GM19467 (cell line): ENCODE results near the gene LGALS3BP.
"Not testable (repeated sequence)": the region's sequence is repeated elsewhere in the genome, so short reads cannot be mapped to it uniquely, and the experiment has no call there.

ENCODE experiments used
- ATAC-seq: cut with Tn5 transposase; IDR thresholded peaks from one replicate; pipeline ENCODE4 v1.9.1; 2021; ENCODE audit warnings: mild to moderate bottlenecking, moderate library complexity; ENCODE audit not compliant: unreplicated experiment

Gene LGALS3BP, protein sequence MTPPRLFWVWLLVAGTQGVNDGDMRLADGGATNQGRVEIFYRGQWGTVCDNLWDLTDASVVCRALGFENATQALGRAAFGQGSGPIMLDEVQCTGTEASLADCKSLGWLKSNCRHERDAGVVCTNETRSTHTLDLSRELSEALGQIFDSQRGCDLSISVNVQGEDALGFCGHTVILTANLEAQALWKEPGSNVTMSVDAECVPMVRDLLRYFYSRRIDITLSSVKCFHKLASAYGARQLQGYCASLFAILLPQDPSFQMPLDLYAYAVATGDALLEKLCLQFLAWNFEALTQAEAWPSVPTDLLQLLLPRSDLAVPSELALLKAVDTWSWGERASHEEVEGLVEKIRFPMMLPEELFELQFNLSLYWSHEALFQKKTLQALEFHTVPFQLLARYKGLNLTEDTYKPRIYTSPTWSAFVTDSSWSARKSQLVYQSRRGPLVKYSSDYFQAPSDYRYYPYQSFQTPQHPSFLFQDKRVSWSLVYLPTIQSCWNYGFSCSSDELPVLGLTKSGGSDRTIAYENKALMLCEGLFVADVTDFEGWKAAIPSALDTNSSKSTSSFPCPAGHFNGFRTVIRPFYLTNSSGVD

DNA sequence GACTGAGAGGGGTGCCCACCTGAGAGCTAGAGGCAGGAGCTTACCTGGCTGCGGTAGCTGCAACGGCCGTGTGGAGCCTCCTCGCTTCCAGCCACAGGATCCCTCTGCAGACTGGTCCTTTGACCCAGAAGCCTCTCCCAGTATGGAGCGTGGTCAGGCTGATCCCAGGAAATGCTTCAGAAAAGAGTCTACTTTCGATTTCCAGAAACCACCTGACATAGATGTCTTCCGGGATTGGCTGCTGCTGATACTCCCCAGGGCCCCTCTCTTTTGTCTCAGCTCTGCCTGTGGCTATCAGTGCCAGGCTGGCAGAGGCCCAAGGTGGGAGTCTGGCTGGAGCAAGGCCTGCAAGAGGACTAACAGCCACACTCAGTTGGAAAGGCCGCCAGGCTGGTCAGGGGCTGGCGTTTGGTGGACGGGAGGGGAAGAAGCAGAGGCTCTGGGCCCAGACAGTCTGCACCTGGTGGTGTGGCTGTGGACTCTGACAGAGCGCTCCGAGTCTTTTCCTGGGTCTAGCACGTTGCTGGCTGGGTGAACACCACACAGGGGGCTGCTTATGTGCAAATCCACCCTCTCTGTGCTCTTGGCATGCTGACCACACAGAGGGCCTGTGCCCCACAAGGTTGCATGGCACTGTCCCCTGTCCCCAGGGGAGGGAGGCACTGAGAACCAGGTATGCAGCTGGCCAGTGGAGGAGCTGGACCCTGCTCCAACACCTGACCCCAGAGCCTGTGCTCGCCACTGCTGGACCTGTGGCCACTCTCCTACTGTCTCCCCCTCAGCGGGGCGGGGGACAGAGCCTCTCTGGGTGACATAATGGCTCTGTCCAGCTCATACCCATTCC is at the start of gene LGALS3BP:
Gene LGALS3BP (minus strand): TSS at position 144 of the 844 bp plus-strand sequence. CDS start 2,732 bp downstream, outside the sequence.
- ATAC-seq = no peak

DNA sequence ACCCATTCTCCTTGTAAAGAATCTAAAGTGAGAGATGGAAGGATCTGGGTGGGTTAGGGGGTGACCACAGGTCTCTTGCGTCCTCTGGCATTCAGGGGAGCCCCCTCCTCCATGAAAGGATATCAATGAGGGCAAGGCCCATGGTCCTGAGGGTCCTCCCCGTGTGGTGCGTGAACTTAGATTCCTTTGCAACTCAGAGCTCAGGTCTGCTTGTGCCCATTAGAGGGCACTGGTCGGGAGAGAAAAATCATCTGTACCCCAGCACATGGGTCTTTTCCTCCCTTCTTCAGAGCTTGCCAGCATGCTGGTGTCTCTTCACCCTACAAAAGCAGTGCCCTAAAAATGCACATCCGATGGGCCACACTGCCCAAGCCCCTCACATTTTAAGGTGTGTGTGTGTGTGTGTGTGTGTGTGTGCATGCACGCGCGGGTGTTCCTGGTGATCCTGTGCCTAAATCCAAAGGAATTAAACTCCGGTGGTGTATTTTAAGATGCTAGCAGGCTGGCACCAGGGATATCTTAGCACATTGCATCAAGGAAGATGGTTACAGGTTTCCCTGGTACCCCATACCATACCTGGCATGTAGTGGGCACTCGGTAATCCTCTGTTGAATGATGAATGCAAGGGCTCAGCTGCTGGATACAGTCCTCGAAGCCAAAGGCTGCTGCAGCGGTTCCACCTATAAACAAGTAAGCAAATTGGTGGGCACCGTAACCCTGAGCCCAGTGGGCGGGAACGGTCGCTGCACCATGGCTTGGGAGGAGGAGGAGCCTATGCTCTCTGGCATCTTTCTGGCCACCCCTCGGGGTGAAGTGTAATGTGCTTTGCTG is 49.0 kb upstream of the LGALS3BP start:
- no peak for ATAC-seq

DNA sequence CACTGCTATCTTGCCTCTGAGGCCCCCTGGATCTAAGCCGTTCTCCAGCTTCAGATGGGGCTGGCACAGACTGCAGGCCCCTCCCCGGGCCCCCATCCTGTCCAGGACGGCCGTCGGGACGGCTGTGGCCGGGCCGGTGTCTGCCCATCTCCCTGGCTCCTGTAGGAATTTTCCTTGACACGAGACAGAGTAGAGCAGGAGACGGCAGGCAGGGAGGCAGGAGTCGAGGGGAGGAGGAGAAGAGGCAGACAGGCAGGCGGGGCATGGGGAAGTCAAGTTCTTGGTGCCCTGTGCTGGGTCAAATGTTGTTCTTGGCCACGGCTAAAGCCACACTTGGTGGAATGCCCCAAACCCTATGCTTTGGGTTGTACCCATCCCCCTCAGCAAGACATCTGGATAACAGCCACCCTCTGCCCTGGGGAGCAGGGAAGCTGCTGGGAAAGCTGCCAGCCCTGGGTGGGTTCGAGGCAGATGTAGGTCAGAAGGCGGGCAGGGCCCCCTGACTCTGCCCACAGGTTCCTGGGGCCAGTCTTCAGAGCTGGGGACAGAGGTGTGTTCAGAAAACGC is 48.3 kb upstream of the LGALS3BP start:
- no peak for ATAC-seq

DNA sequence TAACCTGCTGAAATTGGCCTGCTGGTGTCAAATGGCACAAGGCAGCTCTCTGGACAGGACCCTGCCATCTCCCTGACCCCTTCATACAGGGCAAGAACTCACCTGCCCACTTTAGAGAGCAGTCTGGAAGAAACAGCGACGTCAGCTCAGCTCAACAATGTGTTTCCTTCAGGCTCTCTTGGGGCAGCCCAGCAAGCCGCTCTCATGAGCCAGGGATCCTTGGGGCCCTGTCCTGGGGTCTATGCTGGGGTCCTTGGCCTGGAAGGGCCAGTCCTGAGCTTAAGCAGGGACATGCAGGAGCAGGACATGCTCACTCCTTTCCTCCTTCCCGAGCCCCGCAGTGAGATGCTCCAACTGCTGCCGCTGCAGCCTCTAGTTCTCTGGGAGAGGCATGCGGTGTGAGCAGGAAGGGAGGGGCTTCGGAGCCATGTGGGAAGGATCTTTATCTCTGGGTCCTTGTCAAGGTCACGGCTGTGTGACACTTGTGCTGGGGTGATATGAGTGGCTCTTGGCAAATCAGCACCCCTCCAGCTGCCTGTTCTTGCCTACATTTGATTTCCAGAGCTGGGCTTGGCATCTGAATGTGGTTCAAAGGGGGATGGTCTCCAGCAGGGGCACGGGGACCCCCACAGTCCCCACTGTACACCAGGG is 47.7 kb upstream of the LGALS3BP start:
- ATAC-seq = no peak

DNA sequence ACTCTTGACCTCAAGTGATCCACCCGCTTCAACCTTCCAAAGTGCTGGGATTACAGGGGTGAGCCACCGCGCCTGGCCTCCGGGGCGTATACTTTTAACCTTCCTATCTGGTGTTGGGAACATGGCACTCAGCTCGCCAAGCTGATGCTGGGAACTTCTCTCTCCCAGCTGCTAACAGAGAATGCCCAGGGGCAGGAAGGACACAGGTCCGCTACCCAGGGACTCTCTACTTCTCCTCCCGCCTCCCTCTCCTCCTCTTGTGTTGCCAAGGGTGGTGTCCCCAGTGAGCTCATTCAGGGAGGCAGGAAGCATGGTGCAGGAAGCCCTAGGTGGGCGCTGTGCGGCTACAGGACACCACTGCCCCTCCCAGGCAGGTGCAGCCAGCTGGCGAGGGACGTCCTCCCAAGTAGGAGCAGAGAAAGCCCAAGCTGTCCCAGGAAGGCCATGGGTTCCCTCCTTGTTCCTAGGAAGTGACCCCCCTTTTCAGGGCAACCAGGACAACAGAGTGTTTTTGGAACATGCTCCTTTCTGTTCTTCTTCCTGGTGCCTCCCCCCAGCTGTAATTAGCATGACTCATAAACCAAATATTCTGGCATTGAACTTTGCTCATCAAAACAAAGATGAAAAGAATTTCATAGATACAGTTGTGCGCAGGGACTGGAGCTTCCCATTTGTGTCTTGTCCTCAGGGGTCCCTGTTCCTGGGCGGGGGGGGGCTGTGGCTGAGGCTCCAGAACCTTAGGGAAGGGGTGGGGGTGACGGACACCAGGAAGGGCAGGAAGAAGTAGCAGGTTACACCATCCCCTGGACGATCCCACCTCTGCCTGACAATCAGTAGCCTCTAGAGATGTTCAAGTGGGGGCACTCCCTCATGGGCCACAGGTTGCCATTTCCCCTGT is 46.9 kb upstream of the LGALS3BP start:
- no peak for ATAC-seq

DNA sequence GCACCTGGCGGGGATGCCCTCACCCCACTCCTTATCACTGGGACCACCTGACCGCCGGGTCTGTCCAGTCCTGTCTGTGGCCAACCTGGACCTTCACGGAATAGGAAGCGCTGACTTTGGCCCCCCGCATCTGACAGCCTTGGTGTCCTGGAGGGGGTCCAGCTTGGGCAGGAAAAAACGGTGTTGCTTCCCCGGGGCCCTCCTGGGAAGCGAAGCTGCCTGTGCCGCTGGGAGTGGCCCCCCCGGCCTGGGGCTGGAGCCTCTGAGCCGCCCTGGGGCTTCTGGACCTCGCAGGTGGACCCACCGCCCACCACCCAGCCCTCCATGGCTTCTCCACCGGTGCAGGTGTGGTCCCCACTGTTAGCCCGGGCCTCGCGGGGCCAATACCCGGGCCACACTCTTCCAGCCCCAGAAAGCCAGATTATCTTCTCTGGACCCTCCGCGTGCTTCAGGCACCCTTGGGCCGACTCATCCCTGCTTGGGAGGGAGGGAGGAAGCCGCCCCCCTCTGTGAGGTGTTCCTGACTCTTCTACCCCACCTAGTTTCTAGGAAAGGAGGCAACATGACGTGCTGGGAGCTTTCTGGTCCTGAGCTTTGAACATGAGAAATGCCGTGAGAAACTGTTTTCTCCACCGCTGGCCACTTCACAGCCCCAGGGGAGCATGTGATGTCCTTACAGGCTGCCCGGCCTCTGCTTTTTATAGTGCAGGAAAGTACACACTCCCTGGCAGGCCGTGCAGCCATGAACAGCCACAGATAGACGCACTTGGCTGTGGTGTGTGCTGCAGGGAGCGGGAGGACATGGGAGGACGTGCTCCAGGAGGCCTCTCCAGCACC is 45.4 kb upstream of the LGALS3BP start:
- no peak for ATAC-seq

DNA sequence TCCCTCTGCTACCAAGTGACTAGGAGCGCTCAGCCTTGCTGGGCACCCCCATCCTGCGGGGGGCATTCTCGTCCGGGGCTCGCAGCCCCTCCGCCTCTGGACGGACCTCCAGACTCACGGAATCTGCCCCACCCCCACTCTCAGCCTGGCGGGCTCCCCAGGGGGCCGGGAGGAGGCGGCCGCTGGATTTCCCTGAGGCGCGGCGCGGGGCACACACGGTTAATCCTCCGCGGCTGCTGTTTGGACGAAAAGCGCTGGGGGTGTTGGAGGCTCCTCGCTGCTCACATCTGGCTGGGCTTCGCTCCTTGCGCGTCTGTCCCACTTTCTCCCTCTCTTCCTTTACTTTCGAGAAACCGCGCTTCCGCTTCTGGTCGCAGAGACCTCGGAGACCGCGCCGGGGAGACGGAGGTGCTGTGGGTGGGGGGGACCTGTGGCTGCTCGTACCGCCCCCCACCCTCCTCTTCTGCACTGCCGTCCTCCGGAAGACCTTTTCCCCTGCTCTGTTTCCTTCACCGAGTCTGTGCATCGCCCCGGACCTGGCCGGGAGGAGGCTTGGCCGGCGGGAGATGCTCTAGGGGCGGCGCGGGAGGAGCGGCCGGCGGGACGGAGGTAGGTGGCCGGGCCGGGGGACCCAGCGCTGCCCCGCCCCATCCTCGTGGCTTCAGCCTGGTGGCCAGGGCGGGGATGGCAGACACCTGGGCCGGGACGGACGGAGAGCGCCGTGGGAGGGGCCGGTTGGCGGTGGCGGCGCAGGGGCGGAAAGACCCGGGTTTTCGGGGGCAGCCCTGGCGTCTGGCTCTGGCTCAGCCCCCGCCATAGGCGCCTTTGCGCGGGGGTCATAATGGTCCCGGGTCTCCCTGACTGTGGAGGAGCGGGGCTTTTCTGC is 44.4 kb upstream of the LGALS3BP start, which contains the start of gene C1QTNF1:
Gene C1QTNF1 (plus strand): TSS at position 284 of the 886 bp plus-strand sequence. CDS start 19,800 bp downstream, outside the sequence.
- ATAC-seq = no peak

DNA sequence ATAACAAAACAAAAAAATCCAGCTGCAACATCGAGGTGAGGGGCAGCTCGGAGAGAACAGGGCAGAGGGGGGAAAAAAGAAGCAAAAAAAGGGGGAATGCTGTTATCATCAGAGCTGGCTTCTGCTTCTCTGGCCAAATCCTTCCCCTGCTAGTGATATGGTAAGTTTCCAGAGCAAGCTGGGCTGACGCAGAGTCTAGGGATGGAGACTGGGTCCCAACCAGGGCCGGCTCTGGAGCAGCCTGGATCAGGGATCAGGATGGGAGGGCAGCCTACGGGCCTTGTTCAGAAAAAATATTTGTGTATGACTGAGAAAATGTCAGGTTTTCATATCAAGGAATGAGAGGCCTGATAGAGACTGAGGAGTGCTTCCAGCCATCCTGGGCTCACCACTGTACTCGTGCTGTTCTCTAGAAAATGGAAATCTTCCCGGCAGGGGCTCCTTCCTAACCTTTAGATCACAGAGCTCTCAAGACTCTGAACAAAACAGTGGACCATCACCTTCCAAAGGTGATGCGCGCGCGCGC is 43.5 kb upstream of the LGALS3BP start:
- no peak for ATAC-seq

DNA sequence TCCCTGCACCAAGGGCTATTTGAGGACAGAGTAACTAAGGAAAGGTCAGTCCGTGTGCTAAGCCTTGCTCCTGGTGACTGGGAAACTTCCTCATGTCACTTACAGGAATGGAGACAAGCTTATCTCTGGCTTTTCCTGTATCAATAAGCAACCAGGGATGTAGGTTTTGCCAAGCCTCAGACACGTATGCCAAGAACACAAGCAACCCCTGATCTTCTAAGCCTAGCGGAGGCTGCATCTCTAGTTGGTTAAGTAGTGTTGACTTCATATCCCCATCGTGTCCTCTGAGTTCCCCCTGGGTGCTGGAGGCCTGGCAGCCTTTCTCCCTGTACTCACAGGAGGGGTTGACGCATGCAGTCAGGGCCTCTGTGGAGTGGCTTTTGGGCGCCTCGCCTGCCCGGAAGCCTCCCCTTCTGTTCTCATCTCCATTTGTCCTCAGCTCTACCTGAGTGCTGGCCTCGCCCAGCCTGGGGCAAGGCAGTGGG is 42.8 kb upstream of the LGALS3BP start:
- no peak for ATAC-seq

DNA sequence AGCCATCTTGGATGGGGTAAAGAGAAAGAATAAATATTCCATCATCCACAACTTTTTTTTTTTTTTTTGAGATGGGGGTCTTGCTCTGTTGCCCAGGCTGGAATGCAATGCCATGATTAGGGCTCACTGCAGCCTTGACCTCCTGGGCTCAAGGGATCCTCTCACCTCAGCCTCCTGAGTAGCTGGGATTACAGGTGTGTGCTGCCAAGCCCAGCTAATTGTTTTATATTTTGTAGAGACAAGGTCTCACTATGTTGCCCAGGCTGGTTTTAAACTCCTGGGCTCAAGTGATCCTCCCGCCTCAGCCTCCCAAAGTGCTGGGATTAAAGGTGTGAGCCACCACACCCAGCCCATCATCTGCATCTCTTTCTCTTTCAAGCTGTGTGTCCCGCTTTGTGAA is 42.2 kb upstream of the LGALS3BP start:
- not testable (repeated sequence) for ATAC-seq

DNA sequence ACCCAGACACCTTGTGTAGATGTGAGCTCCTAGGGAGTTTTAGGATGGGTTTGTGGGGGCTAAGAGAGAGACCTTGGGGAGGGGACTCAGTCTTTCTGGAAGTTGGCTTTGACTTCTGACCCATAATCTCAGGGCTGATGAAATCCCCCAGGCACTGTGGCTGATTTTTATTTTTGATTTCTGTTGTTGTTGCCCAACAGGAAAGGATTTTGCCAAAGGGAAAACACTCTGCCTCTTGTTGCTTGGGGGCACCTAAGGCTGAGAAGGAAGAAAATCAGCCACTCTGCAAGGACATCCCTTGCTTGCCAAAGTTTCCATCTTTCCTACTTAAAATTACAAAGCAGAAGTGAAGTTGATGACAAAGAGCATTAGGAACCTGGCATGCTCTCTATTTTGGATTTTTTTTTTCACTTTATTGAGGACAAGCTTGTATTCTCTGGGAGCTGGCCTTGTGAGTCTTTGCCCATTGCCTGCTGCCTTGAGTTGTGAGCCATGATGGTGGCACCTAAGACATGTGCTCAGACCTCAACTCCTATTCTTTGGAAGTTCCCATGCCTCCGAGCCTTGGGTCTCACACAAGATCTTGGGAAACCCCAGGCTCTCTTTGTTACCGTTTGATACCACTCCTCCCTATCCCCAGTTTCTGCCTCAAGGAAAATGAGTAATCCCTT is 41.0 kb upstream of the LGALS3BP start:
- ATAC-seq = no peak

DNA sequence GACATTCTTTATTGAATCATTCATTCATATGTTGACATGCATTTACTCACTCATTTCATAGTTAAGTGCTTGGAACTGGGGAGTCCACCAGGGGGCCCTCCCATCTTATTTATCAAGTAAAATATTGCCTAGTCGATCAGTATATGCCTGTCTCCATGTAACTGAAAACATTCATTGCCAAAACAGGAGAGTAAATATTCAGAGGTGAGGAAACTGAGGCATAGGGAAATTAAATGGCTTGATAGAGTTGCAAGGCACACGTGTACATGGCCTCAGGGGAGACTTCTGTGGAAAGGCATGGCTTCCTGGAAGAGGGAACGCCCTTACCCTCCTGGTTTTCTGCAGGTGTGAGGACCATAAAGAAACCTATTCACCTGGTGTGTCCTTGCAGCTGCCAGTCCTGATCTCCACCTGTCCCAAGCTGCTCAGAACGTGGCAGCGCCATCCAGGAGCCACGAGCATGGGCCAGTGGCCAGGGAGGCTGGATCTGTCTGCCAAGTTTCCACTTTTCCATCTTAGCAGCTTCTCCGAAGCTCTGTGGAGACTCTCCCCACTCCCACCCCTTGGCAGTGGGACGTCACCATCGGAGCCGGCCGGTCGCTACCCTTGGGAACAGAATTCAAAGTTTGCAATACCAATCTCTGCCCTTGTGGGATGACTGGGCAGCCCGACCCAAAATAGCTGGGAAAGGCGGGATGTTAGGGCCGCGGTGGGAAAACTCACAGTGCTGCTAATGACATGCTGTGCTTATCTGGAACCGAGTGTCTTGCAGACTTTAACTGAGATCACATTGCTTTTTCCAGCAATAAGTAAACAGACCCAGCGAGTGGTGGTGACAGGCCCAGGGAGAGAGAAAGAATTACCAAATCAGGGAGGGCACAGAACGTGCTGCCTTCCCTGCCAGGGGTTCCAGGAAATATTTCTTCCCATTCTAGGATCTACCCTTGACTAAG is 40.2 kb upstream of the LGALS3BP start:
- ATAC-seq = no peak

DNA sequence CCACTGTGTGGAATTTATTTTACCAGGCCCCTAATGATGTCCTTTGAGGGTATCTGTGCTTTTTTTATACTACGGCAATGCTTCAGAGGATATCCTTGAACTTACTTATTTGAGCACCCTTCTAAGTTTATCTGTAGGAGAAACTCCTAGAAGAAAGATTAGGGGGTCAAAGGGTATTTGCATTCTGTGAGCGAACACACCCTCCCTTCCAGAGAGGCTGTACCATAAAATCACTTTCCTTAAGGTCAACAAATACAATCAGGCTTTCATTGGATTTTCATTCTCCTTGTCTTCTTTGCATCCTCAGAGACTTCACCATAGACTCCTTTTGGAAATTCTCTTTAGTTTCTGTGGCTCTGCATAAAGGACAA is 39.5 kb upstream of the LGALS3BP start:
- ATAC-seq = no peak

DNA sequence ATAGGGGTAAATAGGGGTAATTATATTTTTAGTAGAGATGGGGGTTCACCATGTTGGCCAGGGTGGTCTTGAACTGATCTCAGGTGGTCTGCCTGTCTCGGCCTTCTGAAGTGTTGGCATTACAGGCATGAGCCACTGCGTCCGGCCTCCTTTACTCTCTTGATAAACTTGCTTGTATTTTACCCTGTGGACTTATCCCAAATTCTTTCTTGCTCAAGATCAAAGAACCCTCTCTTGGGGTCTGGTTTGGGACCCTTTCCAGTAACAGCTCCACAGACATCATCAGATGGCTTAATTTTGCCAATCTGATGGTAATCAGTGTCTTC is 38.6 kb upstream of the LGALS3BP start:
- no peak for ATAC-seq
